GM19351 (cell line): ENCODE measurements around the gene CEP164.
"Not testable (repeated sequence)": the region's sequence is repeated elsewhere in the genome, so short reads cannot be mapped to it uniquely, and the experiment has no call there.

Source experiments
- ATAC-seq: cut with Tn5 transposase; IDR thresholded peaks from one replicate; pipeline ENCODE4 v1.9.1; 2021; ENCODE audit warnings: mild to moderate bottlenecking, moderate library complexity; ENCODE audit not compliant: unreplicated experiment

Gene CEP164

GRCh38 chr11:117437041-117437790 lies 109.6 kb downstream of the CEP164 start:
- ATAC-seq = no peak

- no peak for ATAC-seq
Observed at GRCh38 chr11:117437791-117438130, 110.1 kb downstream of the CEP164 start.

- peak; percentile 63 for ATAC-seq
Observed at GRCh38 chr11:117438371-117439000, 110.8 kb downstream of the CEP164 start.

GRCh38 chr11:117439256-117439655 lies 111.6 kb downstream of the CEP164 start:
- ATAC-seq = no peak

- ATAC-seq = no peak
Observed at GRCh38 chr11:117440258-117440657, 112.6 kb downstream of the CEP164 start.

GRCh38 chr11:117441146-117441975 lies 113.7 kb downstream of the CEP164 start:
- ATAC-seq = no peak

- ATAC-seq = no peak
Observed at GRCh38 chr11:117442049-117442868, 114.6 kb downstream of the CEP164 start.

- no peak for ATAC-seq
Observed at GRCh38 chr11:117442869-117443239, 115.2 kb downstream of the CEP164 start.

- ATAC-seq = no peak
Observed at GRCh38 chr11:117443266-117444186, 115.9 kb downstream of the CEP164 start.

- ATAC-seq = no peak
Observed at GRCh38 chr11:117444256-117444655, 116.6 kb downstream of the CEP164 start.

- no peak for ATAC-seq
Observed at GRCh38 chr11:117444711-117445658, 117.3 kb downstream of the CEP164 start.

- ATAC-seq = no peak
Observed at GRCh38 chr11:117449111-117449693, 121.5 kb downstream of the CEP164 start.

- ATAC-seq = no peak
Observed at GRCh38 chr11:117453886-117454563, 126.4 kb downstream of the CEP164 start.

GRCh38 chr11:117454564-117454917 lies 126.9 kb downstream of the CEP164 start:
- ATAC-seq = no peak

- ATAC-seq = peak; percentile 81
Observed at GRCh38 chr11:117456027-117456720, 128.5 kb downstream of the CEP164 start.

GRCh38 chr11:117456721-117457029 lies 129.0 kb downstream of the CEP164 start:
- ATAC-seq = not testable (repeated sequence)

GRCh38 chr11:117457031-117457785 lies 129.6 kb downstream of the CEP164 start:
- no peak for ATAC-seq
